CD4-positive, alpha-beta T cell treated with Interleukin-1 beta for 1 hour (primary cell): ENCODE measurements around the gene USF3.
A peak's percentile ranks its signal among the peaks of the same experiment; 100 is the strongest.
"Not testable (repeated sequence)": the region's sequence is repeated elsewhere in the genome, so short reads cannot be mapped to it uniquely, and the experiment has no call there.

Experiments used
- DNase-seq, 2 donors: peaks; one replicate each; pipeline ENCODE4 v3.0.0-alpha.2; 2020 to 2022

The USF3 gene

DNA sequence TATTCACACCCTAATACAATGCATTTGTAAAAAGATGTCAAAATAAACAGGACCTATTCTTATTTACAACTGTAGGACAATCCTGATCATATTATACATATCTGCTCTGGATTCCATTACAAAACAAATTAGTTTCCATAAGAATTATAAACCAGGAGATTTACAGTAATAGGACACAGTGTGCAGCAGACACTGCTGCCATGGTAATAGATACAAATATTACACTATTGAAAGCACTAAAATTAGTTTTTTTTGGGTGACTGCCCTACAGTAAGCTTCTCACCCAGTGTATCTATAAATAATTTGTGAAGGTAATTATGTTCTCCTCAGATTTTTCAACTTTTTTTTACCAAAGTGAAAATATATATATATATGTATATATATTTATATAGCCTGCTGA lies 47.9 kb downstream of the USF3 start:
- no peak for DNase-seq

DNA sequence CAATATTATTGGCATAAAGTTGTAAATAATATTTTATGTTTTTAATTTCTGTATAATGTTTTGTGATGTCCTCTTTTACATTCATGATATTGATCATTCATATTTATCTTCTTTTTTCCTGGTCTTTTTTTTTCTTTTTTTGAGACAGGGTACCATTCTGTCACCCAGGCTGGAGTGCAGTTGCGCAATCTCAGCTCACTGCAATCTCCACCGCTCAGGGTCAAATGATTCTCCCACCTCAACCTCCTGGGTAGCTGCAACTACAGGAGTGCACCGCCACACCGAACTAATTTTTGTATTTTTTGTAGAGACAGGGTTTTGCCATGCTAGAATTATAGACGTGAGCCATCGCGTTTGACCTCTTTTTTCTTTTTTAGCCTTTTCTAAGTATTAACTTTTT lies 52.9 kb downstream of the USF3 start:
- no peak for DNase-seq

GRCh38 chr3:113638910-113639309 lies 57.5 kb downstream of the USF3 start:
- DNase-seq: no peak

DNA sequence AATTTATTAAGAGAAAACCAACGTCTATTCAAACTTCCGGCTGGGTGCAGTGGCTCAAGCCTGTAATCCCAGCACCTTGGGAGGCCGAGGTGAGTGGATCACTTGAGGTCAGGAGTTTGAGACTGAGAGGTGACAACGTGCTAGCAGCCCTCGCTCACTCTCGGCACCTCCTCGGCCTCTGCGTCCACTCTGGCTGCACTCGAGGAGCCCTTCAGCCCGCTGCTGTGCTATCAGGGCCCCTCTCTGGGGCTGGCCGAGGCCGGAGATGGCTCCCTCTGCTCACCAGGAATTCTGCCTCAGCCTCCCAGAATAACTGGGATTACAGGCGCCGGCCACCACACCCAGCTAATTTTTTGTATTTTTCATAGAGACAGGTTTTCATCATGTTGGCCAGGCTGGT lies 58.7 kb downstream of the USF3 start:
- no peak for DNase-seq

DNA sequence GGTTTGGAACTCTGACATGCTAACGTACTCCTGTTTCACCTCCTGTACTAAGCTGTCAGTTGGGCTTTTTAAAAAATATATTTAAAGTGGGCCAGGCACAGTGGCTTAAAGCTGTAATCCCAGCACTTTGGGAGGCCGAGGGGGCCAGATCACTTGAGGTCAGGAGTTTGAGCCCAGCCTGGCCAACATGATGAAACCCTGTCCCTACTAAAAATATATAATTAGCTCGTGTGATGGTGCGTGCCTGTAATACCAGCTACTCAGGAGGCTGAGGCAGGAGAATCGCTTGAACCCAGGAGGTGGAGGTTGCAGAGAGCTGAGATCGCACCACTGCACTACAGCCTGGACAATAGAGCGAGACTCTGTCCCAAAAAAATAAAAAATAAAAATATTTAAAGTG lies 60.4 kb downstream of the USF3 start:
- DNase-seq: not testable (repeated sequence)

- DNase-seq: no peak
Measured at GRCh38 chr3:113634782-113635474, 61.5 kb downstream of the USF3 start.

DNA sequence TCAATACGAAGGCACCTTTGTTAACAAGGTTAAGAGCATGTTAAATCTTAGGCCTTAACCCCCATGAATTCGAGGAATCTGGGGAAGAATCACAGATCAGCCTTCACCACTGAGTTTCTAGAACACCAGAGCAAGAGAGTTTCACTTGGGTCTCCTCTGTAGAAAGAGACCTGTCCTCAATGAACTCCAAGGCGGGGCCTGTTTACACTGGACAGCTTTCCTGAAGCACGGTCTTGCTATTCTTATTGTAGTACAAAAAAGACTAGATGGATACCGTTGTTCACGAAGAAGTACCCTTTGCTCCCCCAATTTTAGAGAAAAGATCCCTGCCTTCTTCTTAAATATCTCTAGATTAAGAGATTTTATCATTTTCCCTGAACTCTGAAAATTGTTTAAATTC lies 64.9 kb downstream of the USF3 start:
- no peak for DNase-seq

DNA sequence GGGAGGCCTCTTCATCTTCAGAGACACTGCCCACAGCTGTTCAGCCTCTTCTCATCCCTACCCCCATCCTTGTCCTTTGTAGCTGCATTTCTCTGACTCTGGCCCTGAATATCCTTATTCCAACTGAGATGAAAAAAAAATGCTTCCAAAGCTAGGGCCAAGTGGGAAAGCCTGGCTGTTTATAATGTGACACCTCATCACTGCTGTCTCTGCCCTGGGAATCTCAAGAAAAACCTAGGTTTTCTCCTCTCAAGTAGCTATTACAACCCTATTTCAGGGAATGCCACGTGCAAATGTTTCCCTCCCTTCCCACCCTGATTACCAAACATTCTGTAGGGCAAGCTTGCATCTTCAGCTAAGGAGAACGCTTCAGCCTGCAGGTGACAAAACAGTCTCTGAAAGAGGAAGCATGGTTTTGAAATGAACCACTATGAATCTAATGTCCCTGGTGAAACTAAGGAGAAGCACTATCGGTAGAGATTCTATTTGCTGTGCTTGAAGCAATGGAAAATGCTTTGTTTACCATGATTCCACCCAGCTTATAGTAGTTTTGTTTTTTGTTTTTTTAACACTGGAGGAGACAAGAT lies 65.4 kb downstream of the USF3 start:
- no peak for DNase-seq

DNA sequence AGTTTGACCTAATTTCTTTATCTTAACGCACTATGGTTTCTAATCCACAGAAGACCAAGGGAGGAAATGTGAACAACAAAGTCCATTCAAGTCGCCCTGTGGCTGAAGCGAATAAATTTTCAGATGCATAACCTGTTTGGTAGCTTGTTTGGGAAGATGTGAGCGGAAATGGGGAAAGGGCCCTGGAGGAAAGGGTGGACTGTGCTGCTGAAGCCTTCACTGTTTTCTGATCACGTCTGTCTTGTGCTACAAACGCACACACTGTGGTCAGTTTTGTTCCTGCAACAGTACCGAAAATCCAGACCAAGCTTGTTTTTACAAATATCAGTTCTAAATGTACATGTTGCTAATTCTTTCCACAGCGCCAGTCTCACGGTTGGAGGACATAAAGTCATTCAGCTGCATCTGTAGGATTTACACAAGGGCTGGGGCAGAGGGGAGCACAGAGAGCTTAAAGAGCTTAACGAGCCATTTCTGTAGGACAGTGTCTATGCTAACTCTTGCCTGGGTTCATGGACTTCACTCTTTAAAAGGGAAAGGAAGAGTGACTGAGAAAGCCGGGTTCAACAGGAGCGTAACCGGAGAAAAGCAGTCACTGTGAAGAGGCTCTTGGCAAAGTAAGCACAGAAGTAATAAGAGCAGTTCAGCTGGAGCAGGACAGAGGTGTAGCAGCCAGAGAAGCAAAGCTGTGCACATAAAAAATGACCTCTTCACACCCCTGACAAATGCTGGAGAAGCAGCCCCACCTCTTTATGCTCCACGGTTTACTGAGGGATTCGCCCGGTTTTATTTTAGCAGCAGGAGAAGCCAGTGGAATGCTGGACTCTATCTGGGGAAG lies 66.6 kb downstream of the USF3 start:
- DNase-seq: no peak

- DNase-seq: no peak
Measured at GRCh38 chr3:113628788-113629187, 67.7 kb downstream of the USF3 start.

GRCh38 chr3:113628316-113628715 lies 68.1 kb downstream of the USF3 start:
- no peak for DNase-seq

- peak; percentile 22 to 69 for DNase-seq
Measured at GRCh38 chr3:113626503-113627371, 69.7 kb downstream of the USF3 start.

- DNase-seq: no peak
Measured at GRCh38 chr3:113625834-113626233, 70.6 kb downstream of the USF3 start.

DNA sequence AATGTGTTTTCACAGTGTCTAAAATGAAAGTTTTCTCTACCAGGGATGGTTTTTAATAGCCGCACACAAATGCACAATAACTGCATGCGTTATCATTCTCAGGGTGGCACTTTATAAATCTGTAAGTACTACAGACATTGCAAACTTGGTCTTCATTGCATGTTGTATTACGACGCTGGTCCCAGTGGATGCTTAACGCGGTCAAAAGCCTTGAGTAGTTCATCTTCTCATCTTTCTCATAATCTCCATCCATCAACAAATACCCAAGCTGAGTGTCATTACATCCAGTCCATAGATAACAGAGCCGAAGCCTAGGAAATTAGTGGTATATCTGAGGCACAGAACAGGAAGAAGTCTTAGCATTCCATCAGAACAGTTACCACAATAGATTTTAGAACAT lies 72.6 kb downstream of the USF3 start:
- no peak for DNase-seq

- DNase-seq: no peak
Measured at GRCh38 chr3:113623324-113623723, 73.1 kb downstream of the USF3 start.

DNA sequence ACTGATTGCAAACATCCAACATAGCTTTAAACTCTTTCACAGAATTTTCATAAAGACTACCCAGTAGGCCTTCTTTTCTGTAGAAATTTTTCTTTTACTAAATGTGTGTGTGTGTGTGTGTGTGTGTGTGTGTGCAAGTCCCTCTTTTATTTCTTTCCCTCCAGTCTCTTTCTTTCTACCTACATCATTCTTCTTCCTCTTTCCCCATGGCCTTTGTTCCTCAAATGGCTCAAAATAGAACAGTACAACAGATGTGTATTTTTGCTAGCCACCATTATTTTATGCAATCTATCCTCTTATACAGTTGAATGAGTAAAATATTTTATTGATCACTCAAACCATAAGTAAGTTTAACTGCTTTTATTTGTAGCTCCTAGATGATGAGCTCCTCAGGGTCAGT lies 76.4 kb downstream of the USF3 start:
- no peak for DNase-seq

- DNase-seq: no peak
Measured at GRCh38 chr3:113617726-113618125, 78.7 kb downstream of the USF3 start.

GRCh38 chr3:113615976-113616375 lies 80.5 kb downstream of the USF3 start:
- DNase-seq: no peak

GRCh38 chr3:113614402-113614801 lies 82.0 kb downstream of the USF3 start:
- DNase-seq: no peak

- no peak for DNase-seq
Measured at GRCh38 chr3:113607219-113607596, 89.2 kb downstream of the USF3 start.

DNA sequence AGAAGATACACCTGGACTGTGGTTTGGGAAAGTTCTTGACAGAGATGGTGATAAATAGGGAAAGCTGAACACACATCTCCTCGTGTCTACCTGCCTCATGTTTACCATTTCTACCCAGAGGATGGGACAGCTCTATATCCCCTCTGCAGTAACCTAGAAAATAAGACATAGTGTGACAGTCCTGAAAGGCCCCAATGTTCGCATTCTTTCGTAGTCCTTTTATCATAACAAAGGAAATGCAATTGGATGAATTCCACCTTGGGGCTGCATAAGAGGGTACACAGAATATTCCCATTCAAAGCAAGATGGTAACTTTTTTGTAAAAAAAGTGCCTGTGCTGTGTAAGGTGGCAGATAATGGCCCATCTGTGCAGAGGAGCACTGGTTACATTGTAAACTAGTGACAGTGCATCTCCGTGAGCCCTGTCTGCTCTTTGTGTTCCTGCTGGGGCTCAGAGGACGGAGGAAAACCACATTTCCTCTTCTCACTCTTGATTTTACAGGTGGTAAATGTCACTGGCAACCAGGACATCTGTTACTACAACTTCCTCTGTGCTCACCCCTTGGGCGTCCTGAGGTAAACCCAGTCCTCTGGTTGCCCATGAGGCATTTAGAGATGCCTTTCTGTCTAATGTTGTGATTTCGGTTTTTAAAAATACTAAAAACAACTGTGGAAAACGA lies 89.8 kb downstream of the USF3 start:
- DNase-seq: peak; percentile 37 to 44

DNA sequence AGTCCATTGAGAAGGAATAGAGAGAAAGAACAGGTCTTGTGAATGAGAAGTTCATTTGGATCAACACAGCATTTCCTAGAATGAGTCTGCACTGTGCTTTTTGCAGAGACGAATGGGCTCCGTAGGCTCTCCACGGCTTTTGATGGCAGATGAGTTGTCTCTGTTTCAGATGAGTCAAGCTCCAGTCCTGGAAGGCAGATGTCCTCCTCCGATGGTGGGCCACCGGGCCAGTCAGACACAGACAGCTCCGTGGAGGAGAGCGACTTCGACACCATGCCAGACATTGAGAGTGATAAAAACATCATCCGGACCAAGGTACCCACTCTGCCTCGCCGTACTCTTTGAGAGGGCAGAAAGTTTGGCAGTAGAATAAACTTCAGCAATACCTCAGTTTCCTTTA lies 93.6 kb downstream of the USF3 start:
- no peak for DNase-seq

DNA sequence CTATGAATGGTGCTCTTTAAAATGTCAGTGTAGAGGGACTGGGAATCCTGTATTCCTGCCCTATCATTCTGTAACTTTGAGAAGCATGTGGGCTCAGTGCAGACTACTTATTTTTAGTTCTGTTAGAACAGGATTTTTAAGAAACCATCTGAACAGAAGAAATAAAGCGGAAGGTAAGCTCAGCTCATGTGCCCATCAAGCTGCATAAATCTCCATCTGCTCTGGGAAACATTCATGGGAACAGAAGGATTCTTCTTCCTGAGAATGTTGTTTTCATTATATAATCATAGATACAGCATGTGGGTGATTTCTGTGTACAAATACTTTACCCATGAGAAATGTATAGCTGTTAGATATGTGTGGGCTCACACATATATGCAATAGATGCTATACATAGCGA lies 94.2 kb downstream of the USF3 start:
- no peak for DNase-seq
